HepG2 (cell line): ENCODE measurements around the gene IRAK2. TPM values are rescaled to one million over a fixed set of nuclear protein-coding genes. Genes with fewer than 3 reads are reported as not detected.

Source experiments
- ARNTL ChIP-seq: sonication (generic); formaldehyde crosslinking; IDR thresholded peaks from 2 replicates; pipeline ENCODE4 v1.4.0; 2020; ENCODE audit warnings: mild to moderate bottlenecking, missing genetic modification reagents
- CCDC6 ChIP-seq: sonication (generic); formaldehyde crosslinking; IDR thresholded peaks from 2 replicates; pipeline ENCODE4 v1.8.1; 2022; ENCODE audit warnings: mild to moderate bottlenecking, missing genetic modification reagents, moderate library complexity
- CENPX ChIP-seq: sonication (generic); formaldehyde crosslinking; IDR thresholded peaks from 2 replicates; pipeline ENCODE4 v1.9.0; 2021; ENCODE audit warnings: mild to moderate bottlenecking, missing genetic modification reagents, moderate library complexity
- E2F1 ChIP-seq: sonication (generic); formaldehyde crosslinking; IDR thresholded peaks from 2 replicates; pipeline ENCODE4 v1.5.0; 2020; ENCODE audit warnings: missing genetic modification reagents
- GMEB2 ChIP-seq: IDR thresholded peaks from 2 replicates; pipeline ENCODE4 v1.6.1; 2016; ENCODE audit warnings: missing biosample characterization, missing genetic modification reagents, low read depth
- IRF2 ChIP-seq: IDR thresholded peaks from 2 replicates; pipeline ENCODE4 v1.6.1; 2018; ENCODE audit warnings: missing genetic modification reagents, missing compliant biosample characterization
- KLF12 ChIP-seq: sonication (generic); formaldehyde crosslinking; IDR thresholded peaks from 2 replicates; pipeline ENCODE4 v1.4.0; 2020; ENCODE audit warnings: missing genetic modification reagents, borderline replicate concordance
- KLF9 ChIP-seq: IDR thresholded peaks from 2 replicates; pipeline ENCODE4 v1.6.1; 2016; ENCODE audit warnings: low read depth
- MED1 ChIP-seq: sonication (generic); formaldehyde crosslinking; IDR thresholded peaks from 2 replicates; pipeline ENCODE4 v1.4.0; 2020; ENCODE audit warnings: missing genetic modification reagents
- MXD4 ChIP-seq: IDR thresholded peaks from 2 replicates; pipeline ENCODE4 v1.6.1; 2016; ENCODE audit warnings: mild to moderate bottlenecking, missing biosample characterization, missing genetic modification reagents
- NR2F2 ChIP-seq: IDR thresholded peaks from 2 replicates; pipeline ENCODE4 v1.6.1; 2012; ENCODE audit warnings: low read depth, inconsistent platforms, borderline replicate concordance
- POLR2A ChIP-seq, 2 experiments: IDR thresholded peaks; 2 replicates each; pipeline ENCODE4 v1.6.1; 2011; ENCODE audit warnings: low read depth in 2 of 2, low read length in 2 of 2, mild to moderate bottlenecking in 1 of 2, moderate library complexity in 1 of 2; ENCODE audit not compliant: insufficient read depth in 1 of 2
- RXRA ChIP-seq: sonication (generic); formaldehyde crosslinking; IDR thresholded peaks from 2 replicates; pipeline ENCODE4 v1.5.1; 2020; ENCODE audit warnings: missing genetic modification reagents
- SMYD3 ChIP-seq: sonication (generic); formaldehyde crosslinking; IDR thresholded peaks from 2 replicates; pipeline ENCODE4 v1.8.1; 2023; ENCODE audit warnings: mild to moderate bottlenecking, missing genetic modification reagents
- SOX13 ChIP-seq, 3 experiments: fragments of 450-650 bp in 1 of 3; sonication (generic) in 1 of 3; formaldehyde crosslinking in 1 of 3; IDR thresholded peaks in 2 of 3; conservative IDR thresholded peaks in 1 of 3; 2 replicates each; pipeline versions ENCODE4 v1.5.0 to v1.6.1; 2016 to 2020; ENCODE audit warnings: antibody characterized with exemption in 1 of 3, mild to moderate bottlenecking in 1 of 3, missing compliant biosample characterization in 1 of 3, missing genetic modification reagents in 1 of 3, moderate library complexity in 1 of 3
- SP5 ChIP-seq: IDR thresholded peaks from 2 replicates; pipeline ENCODE4 v1.6.1; 2016; ENCODE audit warnings: low read depth, borderline replicate concordance
- THAP11 ChIP-seq: IDR thresholded peaks from 2 replicates; pipeline ENCODE4 v1.6.1; 2016; ENCODE audit warnings: missing biosample characterization, missing genetic modification reagents
- ZBTB21 ChIP-seq: sonication (generic); formaldehyde crosslinking; IDR thresholded peaks from 2 replicates; pipeline ENCODE4 v1.4.0; 2020; ENCODE audit warnings: missing genetic modification reagents
- ZNF547 ChIP-seq: sonication (generic); formaldehyde crosslinking; IDR thresholded peaks from 2 replicates; pipeline ENCODE4 v1.5.1; 2020; ENCODE audit warnings: mild to moderate bottlenecking, missing genetic modification reagents
- ZNF850 ChIP-seq: sonication (generic); formaldehyde crosslinking; conservative IDR thresholded peaks from 2 replicates; pipeline ENCODE4 v1.9.0; 2021; ENCODE audit warnings: mild to moderate bottlenecking, missing genetic modification reagents
- ZSCAN21 ChIP-seq: sonication (generic); formaldehyde crosslinking; IDR thresholded peaks from 2 replicates; pipeline ENCODE4 v1.8.0; 2022; ENCODE audit warnings: mild to moderate bottlenecking, missing genetic modification reagents, moderate library complexity, borderline replicate concordance
- polyA plus RNA-seq, 8 experiments: library from polyadenylated mRNA; depleted of rRNA in 3 of 8; stranded (reverse) in 7 of 8; unstranded in 1 of 8; fragments of >200 nt; fragmentation: Illumina TruSeq in 4 of 8; extraction: Trizol in 4 of 8; gene quantifications; 2 replicates each; pipeline versions ENCODE4 v1.2.1 to v1.2.3, GENCODE V29; 2011 to 2016; ENCODE audit warnings: low read depth in 4 of 8, missing spikeins in 1 of 8, mixed read lengths in 1 of 8; ENCODE audit not compliant: insufficient read depth in 1 of 8
- total RNA-seq, 5 experiments: library from RNA; depleted of rRNA; stranded (reverse); fragments of >200 nt; fragmentation: Illumina TruSeq; extraction: Trizol; gene quantifications; 2 replicates each; pipeline ENCODE4 v1.2.3, GENCODE V29; 2016; ENCODE audit warnings: low read depth in 1 of 5
- TF ChIP-seq, protein P1 (sequence below): IDR thresholded peaks from 2 replicates; pipeline ENCODE4 v1.6.1; 2016; ENCODE audit warnings: missing genetic modification reagents, missing compliant biosample characterization
- TF ChIP-seq, protein P2 (sequence below): sonication (generic); formaldehyde crosslinking; IDR thresholded peaks from 2 replicates; pipeline ENCODE4 v1.4.0; 2020; ENCODE audit warnings: missing genetic modification reagents

The IRAK2 gene
- total and polyA plus RNA-seq, 2 of the 13 experiments (the other 11 are each of a cell fraction or from before 2014, with no cell fraction given): 13.1 to 23.3 TPM

DNA sequence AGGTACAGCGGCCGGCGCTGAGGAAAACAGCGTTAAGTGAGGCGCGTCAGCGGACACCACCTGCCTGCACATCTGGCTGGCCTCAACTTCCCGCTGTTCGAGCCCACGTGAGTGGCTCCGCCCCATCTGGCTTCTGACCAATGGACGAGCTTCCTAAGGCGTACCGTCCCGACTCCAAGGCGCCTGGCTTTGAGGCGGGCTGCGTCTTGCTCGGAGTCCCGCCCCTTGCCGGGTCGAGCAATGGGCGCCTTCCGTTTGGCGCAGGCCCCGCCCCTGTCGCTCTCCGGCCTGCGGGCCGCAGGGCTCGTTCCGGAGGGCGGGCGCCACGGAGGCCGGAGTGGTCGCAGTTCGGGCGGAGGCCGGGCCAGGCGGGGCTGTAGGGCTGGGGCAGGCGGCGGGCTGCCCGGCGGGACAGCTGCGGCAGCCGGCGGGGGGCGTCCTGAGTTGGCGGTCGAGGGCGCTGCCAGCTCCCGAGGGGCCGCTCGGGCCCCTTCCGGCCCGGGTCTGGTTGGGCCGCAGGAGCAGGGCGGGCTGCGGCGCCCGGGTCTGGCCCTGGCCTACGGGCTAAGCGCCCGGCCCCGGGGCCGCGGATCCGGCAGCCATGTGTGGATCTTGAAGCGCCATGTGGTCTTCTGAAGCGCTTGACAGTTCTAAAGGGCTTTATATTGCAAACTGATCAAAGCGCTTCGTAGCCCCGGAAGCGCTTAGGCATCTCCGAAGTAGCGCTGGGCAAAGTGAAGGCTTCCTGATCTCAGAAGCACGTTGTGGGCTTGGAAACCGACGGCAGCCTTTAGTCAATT, 83.7 kb downstream of the IRAK2 start, which contains the start of gene TATDN2 (continued):
- no peak for TF ChIP-seq CENPX
- TF ChIP-seq THAP11: peak; percentile 50
- TF ChIP-seq KLF9 (CRISPR knock-in tag): 0 out of 2 replicates have a peak, but pooled peaks have one; percentile 49
- 0 out of 2 replicates have a peak, but pooled peaks have one; percentile 53 for TF ChIP-seq ZNF850 (CRISPR knock-in tag)
- TF ChIP-seq GMEB2 (CRISPR knock-in tag): 0 out of 2 replicates have a peak, but pooled peaks have one; percentile 37
- peak; percentile 68; the same call in 1 of the 2 replicates for TF ChIP-seq ZSCAN21 (CRISPR knock-in tag)
- peak; percentile 67; the same call in 1 of the 2 replicates for TF ChIP-seq MXD4 (CRISPR knock-in tag)
- TF ChIP-seq, protein P1, sequence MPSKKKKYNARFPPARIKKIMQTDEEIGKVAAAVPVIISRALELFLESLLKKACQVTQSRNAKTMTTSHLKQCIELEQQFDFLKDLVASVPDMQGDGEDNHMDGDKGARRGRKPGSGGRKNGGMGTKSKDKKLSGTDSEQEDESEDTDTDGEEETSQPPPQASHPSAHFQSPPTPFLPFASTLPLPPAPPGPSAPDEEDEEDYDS (CRISPR knock-in tag): peak; percentile 80
- TF ChIP-seq E2F1 (CRISPR knock-in tag): peak; percentile 42; the same call in 1 of the 2 replicates
- TF ChIP-seq KLF12 (CRISPR knock-in tag): peak; percentile 83; the same call in 1 of the 2 replicates
- TF ChIP-seq, protein P2, sequence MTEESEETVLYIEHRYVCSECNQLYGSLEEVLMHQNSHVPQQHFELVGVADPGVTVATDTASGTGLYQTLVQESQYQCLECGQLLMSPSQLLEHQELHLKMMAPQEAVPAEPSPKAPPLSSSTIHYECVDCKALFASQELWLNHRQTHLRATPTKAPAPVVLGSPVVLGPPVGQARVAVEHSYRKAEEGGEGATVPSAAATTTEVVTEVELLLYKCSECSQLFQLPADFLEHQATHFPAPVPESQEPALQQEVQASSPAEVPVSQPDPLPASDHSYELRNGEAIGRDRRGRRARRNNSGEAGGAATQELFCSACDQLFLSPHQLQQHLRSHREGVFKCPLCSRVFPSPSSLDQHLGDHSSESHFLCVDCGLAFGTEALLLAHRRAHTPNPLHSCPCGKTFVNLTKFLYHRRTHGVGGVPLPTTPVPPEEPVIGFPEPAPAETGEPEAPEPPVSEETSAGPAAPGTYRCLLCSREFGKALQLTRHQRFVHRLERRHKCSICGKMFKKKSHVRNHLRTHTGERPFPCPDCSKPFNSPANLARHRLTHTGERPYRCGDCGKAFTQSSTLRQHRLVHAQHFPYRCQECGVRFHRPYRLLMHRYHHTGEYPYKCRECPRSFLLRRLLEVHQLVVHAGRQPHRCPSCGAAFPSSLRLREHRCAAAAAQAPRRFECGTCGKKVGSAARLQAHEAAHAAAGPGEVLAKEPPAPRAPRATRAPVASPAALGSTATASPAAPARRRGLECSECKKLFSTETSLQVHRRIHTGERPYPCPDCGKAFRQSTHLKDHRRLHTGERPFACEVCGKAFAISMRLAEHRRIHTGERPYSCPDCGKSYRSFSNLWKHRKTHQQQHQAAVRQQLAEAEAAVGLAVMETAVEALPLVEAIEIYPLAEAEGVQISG (CRISPR knock-in tag): peak; percentile 68
- TF ChIP-seq IRF2 (CRISPR knock-in tag): no peak; the same call in 1 of the 2 replicates
- TF ChIP-seq RXRA (CRISPR knock-in tag): no peak
- peak; percentile 49; the same call in 1 of the 2 replicates for TF ChIP-seq CCDC6
- peak; percentile 38 to 89 for TF ChIP-seq POLR2A (IDR thresholded peaks at IDR 0.05; ENCODE audit: insufficient read depth in 1 of 2, low read depth in 2 of 2, low read length in 2 of 2)
- no peak for TF ChIP-seq ZBTB21 (CRISPR knock-in tag)
- TF ChIP-seq MED1: peak; percentile 60; the same call in 1 of the 2 replicates
- TF ChIP-seq SMYD3 (CRISPR knock-in tag): 0 out of 2 replicates have a peak, but pooled peaks have one; percentile 49
- TF ChIP-seq ARNTL: peak; percentile 94
- TF ChIP-seq SOX13 (IDR thresholded peaks at IDR 0.05): no peak
- 0 out of 4 replicates have a peak, but pooled peaks of 1 of the 2 experiments have one; percentile 29 for TF ChIP-seq SOX13 (CRISPR knock-in tag; conservative IDR thresholded peaks at IDR 0.05 in 1 of 2, IDR thresholded peaks at IDR 0.05 in 1 of 2)
- 0 out of 2 replicates have a peak, but pooled peaks have one; percentile 47 for TF ChIP-seq ZNF547 (CRISPR knock-in tag)
- TF ChIP-seq SP5: peak; percentile 89
- no peak for TF ChIP-seq NR2F2
